BJ (cell line): Measurements from ENCODE around the gene PARD3B. TPM values are rescaled to one million over a fixed set of nuclear protein-coding genes. Genes with fewer than 3 reads are reported as not detected.

ENCODE experiments used
- CTCF ChIA-PET: fragments of 350-600 bp; formaldehyde crosslinking; extraction: SDS; loops from one replicate; lab custom pipeline; 2021; ENCODE audit warnings: antibody characterized with exemption, inconsistent platforms; lab: Yijun Ruan, JAX
- POLR2A ChIA-PET: fragments of 300-600 bp; sonication (Branson Sonifier 250); formaldehyde crosslinking; extraction: SDS; loops from one replicate; lab custom pipeline; 2021; ENCODE audit warnings: antibody characterized with exemption; lab: Charles Lee
- DNase-seq: peaks from one replicate; pipeline ENCODE4 v3.0.0-alpha.2; 2011; ENCODE audit warnings: low read depth
- H3K27me3 ChIP-seq: 2 replicates; pipeline ENCODE4 v1.6.0; 2011; ENCODE audit warnings: low read length; ENCODE audit not compliant: control insufficient read depth, insufficient read depth
- H3K36me3 ChIP-seq: 2 replicates; pipeline ENCODE4 v1.5.1; 2011; ENCODE audit warnings: low read length; ENCODE audit not compliant: control insufficient read depth, insufficient read depth
- H3K4me3 ChIP-seq: 2 replicates; pipeline ENCODE4 v1.5.1; 2011; ENCODE audit warnings: low read depth, mild to moderate bottlenecking, control low read depth, low read length
- polyA plus RNA-seq: library from polyadenylated mRNA; depleted of rRNA; stranded (reverse); fragments of >200 nt; gene quantifications from 2 replicates; pipeline ENCODE4 v1.2.3, GENCODE V29; 2011
- TF ChIP-seq, protein P1 (sequence below): IDR thresholded peaks from 2 replicates; pipeline ENCODE4 v1.5.1; 2011; ENCODE audit warnings: low read depth, mild to moderate bottlenecking, control low read depth, inconsistent platforms, low read length, moderate library complexity; ENCODE audit not compliant: insufficient read depth

PARD3B gene
- polyA plus RNA-seq, 1 experiment, result 7.1 TPM

DNA sequence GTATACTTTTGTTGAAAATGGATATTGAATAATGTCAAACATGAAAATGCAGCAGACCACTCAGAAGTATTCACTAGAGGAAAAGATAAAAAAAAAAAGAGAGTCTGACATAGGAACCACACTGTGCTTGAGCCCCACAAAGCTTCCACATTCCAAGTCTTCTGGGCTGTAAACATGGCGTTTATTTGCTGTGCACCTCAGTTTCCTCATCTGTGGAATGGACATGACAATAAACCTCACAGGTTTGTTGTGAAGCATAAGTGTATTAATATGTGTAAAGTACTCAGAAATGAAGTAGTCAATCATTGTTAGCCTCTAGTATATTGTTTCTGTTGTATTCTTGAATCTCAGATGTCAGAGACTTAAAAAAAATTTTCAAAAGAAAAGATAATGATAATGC, 611.2 kb downstream of the PARD3B start:
- no peak overlapping the region for H3K4me3 ChIP-seq
- H3K36me3 ChIP-seq, result no peaks in the 10 kb centered on the region
- no peaks in the 10 kb centered on the region for H3K27me3 ChIP-seq
- TF ChIP-seq, protein P1, sequence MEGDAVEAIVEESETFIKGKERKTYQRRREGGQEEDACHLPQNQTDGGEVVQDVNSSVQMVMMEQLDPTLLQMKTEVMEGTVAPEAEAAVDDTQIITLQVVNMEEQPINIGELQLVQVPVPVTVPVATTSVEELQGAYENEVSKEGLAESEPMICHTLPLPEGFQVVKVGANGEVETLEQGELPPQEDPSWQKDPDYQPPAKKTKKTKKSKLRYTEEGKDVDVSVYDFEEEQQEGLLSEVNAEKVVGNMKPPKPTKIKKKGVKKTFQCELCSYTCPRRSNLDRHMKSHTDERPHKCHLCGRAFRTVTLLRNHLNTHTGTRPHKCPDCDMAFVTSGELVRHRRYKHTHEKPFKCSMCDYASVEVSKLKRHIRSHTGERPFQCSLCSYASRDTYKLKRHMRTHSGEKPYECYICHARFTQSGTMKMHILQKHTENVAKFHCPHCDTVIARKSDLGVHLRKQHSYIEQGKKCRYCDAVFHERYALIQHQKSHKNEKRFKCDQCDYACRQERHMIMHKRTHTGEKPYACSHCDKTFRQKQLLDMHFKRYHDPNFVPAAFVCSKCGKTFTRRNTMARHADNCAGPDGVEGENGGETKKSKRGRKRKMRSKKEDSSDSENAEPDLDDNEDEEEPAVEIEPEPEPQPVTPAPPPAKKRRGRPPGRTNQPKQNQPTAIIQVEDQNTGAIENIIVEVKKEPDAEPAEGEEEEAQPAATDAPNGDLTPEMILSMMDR, result no peak
- CTCF ChIA-PET, result no interaction called here
- POLR2A ChIA-PET, result no interaction called here
- no peak for DNase-seq

DNA sequence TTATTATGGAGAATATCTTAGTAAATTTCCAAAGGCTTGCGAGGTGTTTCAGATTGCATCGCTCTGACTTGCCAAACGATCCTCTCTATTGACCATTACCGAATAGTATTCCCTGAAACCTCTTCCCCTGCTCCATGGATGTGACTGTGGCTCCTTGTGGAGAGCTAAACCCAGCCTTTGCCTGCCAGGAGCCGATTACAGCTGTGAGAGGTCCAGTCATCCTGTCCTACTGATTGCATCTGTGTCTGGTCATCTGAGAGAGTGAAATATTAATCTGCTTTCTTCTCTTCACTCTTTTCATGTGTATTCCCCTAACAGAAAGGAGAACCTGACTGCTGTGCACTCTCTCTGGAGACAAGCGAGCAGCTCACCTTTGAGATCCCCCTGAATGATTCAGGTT, 613.1 kb downstream of the PARD3B start:
- ChIA-PET CTCF (no interaction called here), POLR2A (interaction anchor here (0.6 kb wide), 1 partner anchor 338 kb away, joined by 6 read pairs; no protein-coding TSS in a partner anchor)
- DNase-seq, result no peak
- TF ChIP-seq, protein P1, result no peak
- H3K4me3 ChIP-seq, result no peak overlapping the region
- H3K27me3 ChIP-seq, result no peaks in the 10 kb centered on the region
- H3K36me3 ChIP-seq, result no peaks in the 10 kb centered on the region

DNA sequence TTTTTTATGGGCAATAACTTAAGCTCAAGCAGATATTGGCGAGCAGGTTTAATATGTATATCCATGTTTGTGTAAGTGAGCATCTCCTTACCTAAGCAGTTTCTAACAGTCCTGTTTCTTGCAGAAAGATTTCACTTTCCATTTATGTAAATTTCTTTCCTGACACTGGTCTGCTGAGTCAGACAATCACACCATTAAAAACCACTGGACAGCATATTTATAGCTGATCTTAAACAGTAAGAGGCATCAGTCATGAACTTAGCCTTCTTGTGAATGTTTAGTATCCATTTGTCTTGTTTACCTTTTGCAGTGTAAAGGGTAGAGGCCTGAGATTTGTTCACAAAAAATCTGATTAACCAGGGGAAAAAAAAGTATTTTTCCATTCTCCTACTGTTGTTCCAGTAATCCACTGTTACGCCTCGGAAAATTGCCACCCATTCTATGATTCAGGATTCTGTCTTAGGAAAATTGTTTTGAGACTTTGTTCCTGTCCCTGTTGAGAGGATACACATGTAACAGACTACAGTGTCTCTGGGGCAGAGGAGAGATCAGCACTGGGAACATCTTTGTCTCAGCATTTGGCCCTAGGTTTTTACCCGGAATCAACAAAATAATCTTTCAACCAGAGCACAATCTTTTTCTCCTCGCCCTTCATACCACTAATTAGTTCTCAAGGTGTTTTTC, 616.0 kb downstream of the PARD3B start:
- Histone ChIP-seq H3K36me3 (no peaks in the 10 kb centered on the region), H3K27me3 (no peaks in the 10 kb centered on the region), H3K4me3 (no peak overlapping the region)
- ChIA-PET POLR2A (no interaction called here), CTCF (no interaction called here)
- TF ChIP-seq, protein P1, result no peak
- DNase-seq, result no peak

DNA sequence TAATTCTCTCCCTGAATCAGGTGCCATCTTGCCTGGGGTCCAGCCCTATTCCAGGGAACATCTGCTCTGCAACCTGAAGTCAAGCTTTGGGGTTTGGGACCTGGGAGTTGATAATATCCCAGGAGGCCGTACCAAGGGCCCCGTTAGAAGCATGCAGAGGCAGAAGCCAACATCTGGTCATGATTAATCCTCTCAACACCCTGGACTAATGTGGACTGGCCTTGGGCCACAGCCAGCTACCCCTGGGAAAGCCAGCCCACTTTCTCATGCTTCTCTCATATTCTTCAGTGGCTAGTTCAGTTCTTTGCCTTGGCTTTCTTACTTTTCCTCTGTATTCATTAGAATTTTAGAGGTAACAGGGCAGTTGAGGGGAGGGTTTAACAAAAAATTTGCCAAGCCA, 621.5 kb downstream of the PARD3B start:
- DNase-seq, result no peak
- ChIA-PET POLR2A (no interaction called here), CTCF (no interaction called here)
- TF ChIP-seq, protein P1, result no peak
- peaks cover 2% of the 10 kb centered on the region; the same call in 1 of the 2 replicates for H3K36me3 ChIP-seq
- no peaks in the 10 kb centered on the region for H3K27me3 ChIP-seq
- H3K4me3 ChIP-seq, result no peak overlapping the region

DNA sequence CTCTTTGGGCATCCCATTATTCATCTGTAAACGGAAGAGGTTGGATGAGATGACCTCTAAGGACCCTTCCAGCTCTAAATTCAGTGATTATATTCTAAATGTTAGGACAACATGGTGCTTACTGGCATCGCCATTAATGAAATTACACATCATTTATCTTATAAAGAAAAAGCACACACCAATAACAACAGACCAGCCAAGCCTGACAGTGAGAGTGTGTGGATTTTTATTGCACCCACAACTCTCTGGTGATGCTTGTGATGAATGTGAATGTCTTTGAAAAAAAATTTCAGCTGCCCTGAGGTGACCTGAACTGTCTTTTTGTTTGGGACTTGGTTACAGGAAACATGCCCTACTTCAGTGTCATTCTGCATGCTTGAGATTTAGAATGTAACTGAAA, 623.7 kb downstream of the PARD3B start:
- CTCF ChIA-PET, result interaction anchor here (0.8 to 1.5 kb wide), 2 partner anchors 10 to 21 kb away, joined by 3 to 4 read pairs; no protein-coding TSS in a partner anchor
- Histone ChIP-seq H3K27me3 (no peaks in the 10 kb centered on the region), H3K36me3 (peaks cover 3% of the 10 kb centered on the region; the same call in 1 of the 2 replicates), H3K4me3 (no peak overlapping the region)
- POLR2A ChIA-PET, result no interaction called here
- TF ChIP-seq, protein P1, result no peak
- no peak for DNase-seq
